Astrocyte (in vitro differentiated cells and primary cell): ENCODE data around the gene ABCA1. TPM values are rescaled to one million over a fixed set of nuclear protein-coding genes. Genes with fewer than 3 reads are reported as not detected.

Source experiments
- DNase-seq: peaks from one replicate; pipeline ENCODE4 v3.0.0-alpha.2; 2010; ENCODE audit warnings: low read depth
- FAIRE-seq: peaks from 2 replicates; lab custom pipeline; 2011; peaks lifted over from hg19 to GRCh38; lab: Jason Lieb, UNC
- H2AFZ ChIP-seq: 2 replicates; pipeline ENCODE4 v1.6.0; 2012; ENCODE audit warnings: low read depth, low read length, inconsistent platforms
- H3K27ac ChIP-seq: 2 replicates; pipeline ENCODE4 v1.5.1; 2011; ENCODE audit warnings: low read depth, low read length, inconsistent platforms
- H3K27me3 ChIP-seq: 2 replicates; pipeline ENCODE4 v1.6.0; 2011; ENCODE audit warnings: low read length, inconsistent platforms; ENCODE audit not compliant: insufficient read depth
- H3K36me3 ChIP-seq: 2 replicates; pipeline ENCODE4 v1.5.1; 2011; ENCODE audit warnings: low read length, inconsistent platforms; ENCODE audit not compliant: insufficient read depth
- H3K4me1 ChIP-seq: 2 replicates; pipeline ENCODE4 v1.5.1; 2011; ENCODE audit warnings: low read length, inconsistent platforms; ENCODE audit not compliant: insufficient read depth
- H3K4me2 ChIP-seq: 2 replicates; pipeline ENCODE4 v1.6.0; 2012; ENCODE audit warnings: low read length, inconsistent platforms
- H3K4me3 ChIP-seq: 2 replicates; pipeline ENCODE4 v1.5.1; 2011; ENCODE audit warnings: low read depth, mild to moderate bottlenecking, low read length, inconsistent platforms; ENCODE audit not compliant: insufficient read depth
- H3K79me2 ChIP-seq: 2 replicates; pipeline ENCODE4 v1.6.0; 2012; ENCODE audit warnings: mild to moderate bottlenecking, low read length, inconsistent platforms; ENCODE audit not compliant: insufficient read depth
- H3K9ac ChIP-seq: 2 replicates; pipeline ENCODE4 v1.6.0; 2012; ENCODE audit warnings: mild to moderate bottlenecking, low read length, inconsistent platforms
- H3K9me3 ChIP-seq: 2 replicates; pipeline ENCODE4 v1.5.1; 2012; ENCODE audit warnings: low read depth, mild to moderate bottlenecking, low read length, inconsistent platforms; ENCODE audit not compliant: insufficient read depth
- H4K20me1 ChIP-seq: 2 replicates; pipeline ENCODE4 v1.6.0; 2012; ENCODE audit warnings: low read length, inconsistent platforms; ENCODE audit not compliant: insufficient read depth
- H3K27ac Mint-ChIP-seq: one replicate; pipeline ENCODE4 v1.8.0; 2021; ENCODE audit warnings: mild to moderate bottlenecking, mixed read lengths; ENCODE audit not compliant: unreplicated experiment
- H3K27me3 Mint-ChIP-seq: one replicate; pipeline ENCODE4 v1.8.0; 2021; ENCODE audit warnings: low read depth, mixed read lengths; ENCODE audit not compliant: unreplicated experiment
- H3K36me3 Mint-ChIP-seq: one replicate; pipeline ENCODE4 v1.8.0; 2021; ENCODE audit warnings: low read depth, mixed read lengths; ENCODE audit not compliant: unreplicated experiment
- H3K4me1 Mint-ChIP-seq: one replicate; pipeline ENCODE4 v1.8.0; 2021; ENCODE audit warnings: low read depth, mixed read lengths; ENCODE audit not compliant: unreplicated experiment
- H3K4me3 Mint-ChIP-seq: one replicate; pipeline ENCODE4 v1.8.0; 2021; ENCODE audit warnings: mild to moderate bottlenecking, moderate library complexity, mixed read lengths; ENCODE audit not compliant: unreplicated experiment
- H3K9me3 Mint-ChIP-seq: one replicate; pipeline ENCODE4 v1.8.0; 2021; ENCODE audit warnings: mild to moderate bottlenecking, mixed read lengths; ENCODE audit not compliant: unreplicated experiment
- EZH2 ChIP-seq: IDR thresholded peaks from 2 replicates; pipeline ENCODE4 v1.6.1; 2012; ENCODE audit warnings: mild to moderate bottlenecking, low read length, inconsistent platforms; ENCODE audit not compliant: insufficient read depth
- total RNA-seq: library from RNA; stranded (reverse); gene quantifications from 2 replicates; pipeline ENCODE4 v1.2.1, GENCODE V29; 2021
- TF ChIP-seq, protein P1 (sequence below): IDR thresholded peaks from 2 replicates; pipeline ENCODE4 v1.5.1; 2011; ENCODE audit warnings: low read depth, mild to moderate bottlenecking, inconsistent platforms, low read length, moderate library complexity; ENCODE audit not compliant: insufficient read depth

ABCA1 gene
- total RNA-seq, 1 donor from 2014 or later: 109 TPM

DNA sequence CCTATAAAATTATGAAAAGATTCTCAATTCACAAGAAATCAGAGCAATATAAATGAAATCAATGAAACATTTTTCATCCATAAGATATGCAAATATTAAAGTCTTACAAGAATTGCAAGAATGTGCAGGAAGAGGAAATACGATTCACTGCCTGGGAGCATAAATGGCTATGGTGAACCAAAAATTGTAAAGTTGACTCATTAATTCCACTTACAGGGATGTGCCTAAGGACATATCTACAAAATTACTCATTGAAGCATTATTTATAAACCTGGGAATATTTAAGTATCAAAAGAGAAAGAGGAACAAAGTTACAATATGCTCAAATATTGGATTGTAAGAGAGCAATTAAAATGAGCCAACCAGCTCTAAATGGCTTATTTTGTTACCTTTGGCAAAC, 187.3 kb downstream of the ABCA1 start:
- Mint-ChIP-seq H3K4me3 (no peak overlapping the region), H3K9me3 (peaks cover 2% of the 10 kb centered on the region), H3K36me3 (no peaks in the 10 kb centered on the region), H3K4me1 (peaks cover 5% of the 10 kb centered on the region), H3K27me3 (no peaks in the 10 kb centered on the region), H3K27ac (no peak overlapping the region)
- Histone ChIP-seq H3K27me3 (no peaks in the 10 kb centered on the region), H3K36me3 (no peaks in the 10 kb centered on the region), H3K27ac (no peak overlapping the region), H4K20me1 (no peaks in the 10 kb centered on the region), H3K9ac (no peak overlapping the region), H3K9me3 (no peaks in the 10 kb centered on the region), H3K4me2 (peak overlapping the region; percentile 38), H3K4me3 (no peak overlapping the region), H3K4me1 (peaks cover 2% of the 10 kb centered on the region), H3K79me2 (no peaks in the 10 kb centered on the region), H2AFZ (no peak overlapping the region)
- FAIRE-seq: peak; percentile 5
- TF ChIP-seq EZH2: no peak
- TF ChIP-seq, protein P1, sequence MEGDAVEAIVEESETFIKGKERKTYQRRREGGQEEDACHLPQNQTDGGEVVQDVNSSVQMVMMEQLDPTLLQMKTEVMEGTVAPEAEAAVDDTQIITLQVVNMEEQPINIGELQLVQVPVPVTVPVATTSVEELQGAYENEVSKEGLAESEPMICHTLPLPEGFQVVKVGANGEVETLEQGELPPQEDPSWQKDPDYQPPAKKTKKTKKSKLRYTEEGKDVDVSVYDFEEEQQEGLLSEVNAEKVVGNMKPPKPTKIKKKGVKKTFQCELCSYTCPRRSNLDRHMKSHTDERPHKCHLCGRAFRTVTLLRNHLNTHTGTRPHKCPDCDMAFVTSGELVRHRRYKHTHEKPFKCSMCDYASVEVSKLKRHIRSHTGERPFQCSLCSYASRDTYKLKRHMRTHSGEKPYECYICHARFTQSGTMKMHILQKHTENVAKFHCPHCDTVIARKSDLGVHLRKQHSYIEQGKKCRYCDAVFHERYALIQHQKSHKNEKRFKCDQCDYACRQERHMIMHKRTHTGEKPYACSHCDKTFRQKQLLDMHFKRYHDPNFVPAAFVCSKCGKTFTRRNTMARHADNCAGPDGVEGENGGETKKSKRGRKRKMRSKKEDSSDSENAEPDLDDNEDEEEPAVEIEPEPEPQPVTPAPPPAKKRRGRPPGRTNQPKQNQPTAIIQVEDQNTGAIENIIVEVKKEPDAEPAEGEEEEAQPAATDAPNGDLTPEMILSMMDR: no peak
- peak; percentile 55 for DNase-seq

DNA sequence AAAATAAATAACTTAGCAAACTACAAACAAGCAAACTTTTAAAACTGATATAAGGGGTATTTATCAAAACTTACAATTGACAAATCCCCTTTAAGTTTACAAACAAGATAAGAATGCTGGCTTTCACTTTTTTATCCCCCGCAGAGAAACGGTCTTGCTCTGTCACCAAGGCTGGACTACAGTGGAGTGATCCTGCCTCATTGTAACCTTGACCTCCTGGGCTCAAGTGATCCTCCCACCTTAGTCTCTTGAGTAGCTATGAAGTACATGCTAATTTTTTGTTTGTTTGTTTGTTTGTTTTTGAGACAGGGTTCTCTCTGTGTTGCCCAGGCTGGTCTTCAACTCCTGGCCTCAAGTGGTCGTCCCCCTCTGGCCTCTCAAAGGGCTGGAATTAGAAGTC, 189.5 kb downstream of the ABCA1 start:
- Mint-ChIP-seq H3K27ac (no peak overlapping the region), H3K36me3 (no peaks in the 10 kb centered on the region), H3K4me1 (peaks cover 5% of the 10 kb centered on the region), H3K27me3 (no peaks in the 10 kb centered on the region), H3K4me3 (no peak overlapping the region), H3K9me3 (peaks cover 2% of the 10 kb centered on the region)
- Histone ChIP-seq H3K9me3 (no peaks in the 10 kb centered on the region), H3K79me2 (no peaks in the 10 kb centered on the region), H3K4me2 (no peak overlapping the region), H3K27me3 (no peaks in the 10 kb centered on the region), H3K36me3 (no peaks in the 10 kb centered on the region), H2AFZ (no peak overlapping the region), H3K27ac (no peak overlapping the region), H4K20me1 (no peaks in the 10 kb centered on the region), H3K9ac (no peak overlapping the region), H3K4me3 (no peak overlapping the region), H3K4me1 (peaks cover 2% of the 10 kb centered on the region)
- TF ChIP-seq, protein P1: no peak
- no peak for TF ChIP-seq EZH2
- FAIRE-seq (no peak), DNase-seq (no peak)

Other genes starting within 250 kb of the ABCA1 start
- gene OR13D1, start 233.6 kb downstream of the ABCA1 start, total RNA-seq: not detected in 2 replicates
- 25.9 and 28.2 TPM in 2 replicates for gene NIPSNAP3A, start 180.5 kb downstream of the ABCA1 start, total RNA-seq
- gene NIPSNAP3B, start 164.0 kb downstream of the ABCA1 start, total RNA-seq: 0.23 and 0.91 TPM in 2 replicates